TTC549 (cell line): ENCODE results near the gene FADS2.

Source experiments
- FAIRE-seq: peaks from 2 replicates; lab custom pipeline; 2012; peaks lifted over from hg19 to GRCh38; lab: Jason Lieb, UNC

FADS2 gene

GRCh38 chr11:61847914-61848581 lies 19.9 kb downstream of the FADS2 start:
- FAIRE-seq: no peak

GRCh38 chr11:61848631-61849030 lies 20.5 kb downstream of the FADS2 start:
- FAIRE-seq: no peak

GRCh38 chr11:61850687-61851086 lies 22.6 kb downstream of the FADS2 start:
- no peak for FAIRE-seq

GRCh38 chr11:61851113-61851899 lies 23.2 kb downstream of the FADS2 start:
- FAIRE-seq: no peak

GRCh38 chr11:61851900-61852295 lies 23.8 kb downstream of the FADS2 start:
- FAIRE-seq: no peak

- no peak for FAIRE-seq
Measured at GRCh38 chr11:61853698-61854169, 25.6 kb downstream of the FADS2 start.

- FAIRE-seq: no peak
Measured at GRCh38 chr11:61854206-61854895, 26.3 kb downstream of the FADS2 start.

GRCh38 chr11:61854966-61855714 lies 27.0 kb downstream of the FADS2 start:
- FAIRE-seq: no peak

GRCh38 chr11:61855939-61856680 lies 28.0 kb downstream of the FADS2 start:
- FAIRE-seq: no peak

- FAIRE-seq: no peak
Measured at GRCh38 chr11:61860054-61860903, 32.2 kb downstream of the FADS2 start.

GRCh38 chr11:61861634-61862033 lies 33.5 kb downstream of the FADS2 start:
- no peak for FAIRE-seq

GRCh38 chr11:61862714-61863547 lies 34.8 kb downstream of the FADS2 start:
- FAIRE-seq: no peak

GRCh38 chr11:61863548-61864081 lies 35.5 kb downstream of the FADS2 start:
- FAIRE-seq: no peak

GRCh38 chr11:61864814-61865775 lies 37.0 kb downstream of the FADS2 start:
- no peak for FAIRE-seq

- no peak for FAIRE-seq
Measured at GRCh38 chr11:61866231-61866957, 38.3 kb downstream of the FADS2 start.

GRCh38 chr11:61866958-61867343 lies 38.9 kb downstream of the FADS2 start:
- no peak for FAIRE-seq

GRCh38 chr11:61868571-61869428 lies 40.7 kb downstream of the FADS2 start:
- FAIRE-seq: no peak
